ENCODE data around the gene ATP2A1.

DNA sequence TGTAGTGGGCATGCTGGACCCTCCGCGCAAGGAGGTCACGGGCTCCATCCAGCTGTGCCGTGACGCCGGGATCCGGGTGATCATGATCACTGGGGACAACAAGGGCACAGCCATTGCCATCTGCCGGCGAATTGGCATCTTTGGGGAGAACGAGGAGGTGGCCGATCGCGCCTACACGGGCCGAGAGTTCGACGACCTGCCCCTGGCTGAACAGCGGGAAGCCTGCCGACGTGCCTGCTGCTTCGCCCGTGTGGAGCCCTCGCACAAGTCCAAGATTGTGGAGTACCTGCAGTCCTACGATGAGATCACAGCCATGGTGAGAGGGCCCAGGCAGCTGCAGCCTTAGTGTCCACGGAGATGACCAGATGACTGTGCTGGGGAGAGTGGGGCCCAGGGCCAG lies 22.3 kb downstream of the ATP2A1 start:
- TF ChIP-seq, protein P1, sequence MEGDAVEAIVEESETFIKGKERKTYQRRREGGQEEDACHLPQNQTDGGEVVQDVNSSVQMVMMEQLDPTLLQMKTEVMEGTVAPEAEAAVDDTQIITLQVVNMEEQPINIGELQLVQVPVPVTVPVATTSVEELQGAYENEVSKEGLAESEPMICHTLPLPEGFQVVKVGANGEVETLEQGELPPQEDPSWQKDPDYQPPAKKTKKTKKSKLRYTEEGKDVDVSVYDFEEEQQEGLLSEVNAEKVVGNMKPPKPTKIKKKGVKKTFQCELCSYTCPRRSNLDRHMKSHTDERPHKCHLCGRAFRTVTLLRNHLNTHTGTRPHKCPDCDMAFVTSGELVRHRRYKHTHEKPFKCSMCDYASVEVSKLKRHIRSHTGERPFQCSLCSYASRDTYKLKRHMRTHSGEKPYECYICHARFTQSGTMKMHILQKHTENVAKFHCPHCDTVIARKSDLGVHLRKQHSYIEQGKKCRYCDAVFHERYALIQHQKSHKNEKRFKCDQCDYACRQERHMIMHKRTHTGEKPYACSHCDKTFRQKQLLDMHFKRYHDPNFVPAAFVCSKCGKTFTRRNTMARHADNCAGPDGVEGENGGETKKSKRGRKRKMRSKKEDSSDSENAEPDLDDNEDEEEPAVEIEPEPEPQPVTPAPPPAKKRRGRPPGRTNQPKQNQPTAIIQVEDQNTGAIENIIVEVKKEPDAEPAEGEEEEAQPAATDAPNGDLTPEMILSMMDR (IDR thresholded peaks at IDR 0.05): no peak
- TF ChIP-seq ZFX (IDR thresholded peaks at IDR 0.05; ENCODE audit: borderline replicate concordance): no peak
